H9 (cell line): ENCODE data around the gene CRHR1. TPM values are rescaled to one million over a fixed set of nuclear protein-coding genes. Genes with fewer than 3 reads are reported as not detected.

Experiments used
- DNase-seq: peaks from one replicate; pipeline ENCODE4 v3.0.0-alpha.2; 2017
- H2AFZ ChIP-seq: one replicate; pipeline ENCODE4 v1.6.1; 2013; ENCODE audit warnings: mild to moderate bottlenecking, low read length, control low read depth, moderate library complexity
- H2AK5ac ChIP-seq: 2 replicates; pipeline ENCODE4 v1.6.1; 2013; ENCODE audit warnings: low read length, control low read depth, mixed read lengths; ENCODE audit not compliant: insufficient read length
- H2BK120ac ChIP-seq: one replicate; pipeline ENCODE4 v1.6.1; 2013; ENCODE audit warnings: low read depth, mild to moderate bottlenecking, low read length, control low read depth, inconsistent platforms; ENCODE audit not compliant: poor library complexity, severe bottlenecking
- H2BK12ac ChIP-seq: 2 replicates; pipeline ENCODE4 v1.6.1; 2013; ENCODE audit warnings: low read length, control low read depth, mixed read lengths, low read depth; ENCODE audit not compliant: insufficient read length
- H2BK15ac ChIP-seq: 2 replicates; pipeline ENCODE4 v1.6.1; 2013; ENCODE audit warnings: low read depth, low read length, control low read depth
- H2BK20ac ChIP-seq: one replicate; pipeline ENCODE4 v1.6.1; 2013; ENCODE audit warnings: low read depth, mild to moderate bottlenecking, low read length, control low read depth, inconsistent platforms; ENCODE audit not compliant: poor library complexity, severe bottlenecking
- H2BK5ac ChIP-seq: 2 replicates; pipeline ENCODE4 v1.6.1; 2013; ENCODE audit warnings: low read length, control low read depth, mixed read lengths; ENCODE audit not compliant: insufficient read length
- H3K14ac ChIP-seq: 2 replicates; pipeline ENCODE4 v1.6.1; 2013; ENCODE audit warnings: low read length, control low read depth; ENCODE audit not compliant: insufficient read depth
- H3K18ac ChIP-seq: 2 replicates; pipeline ENCODE4 v1.6.1; 2013; ENCODE audit warnings: low read depth, mild to moderate bottlenecking, mixed read lengths, low read length, control low read depth; ENCODE audit not compliant: insufficient read length
- H3K23ac ChIP-seq: 2 replicates; pipeline ENCODE4 v1.6.1; 2013; ENCODE audit warnings: low read length, control low read depth, mixed read lengths, low read depth; ENCODE audit not compliant: insufficient read length
- H3K23me2 ChIP-seq: 2 replicates; pipeline ENCODE4 v1.6.1; 2013; ENCODE audit warnings: low read depth, mild to moderate bottlenecking, mixed read lengths, low read length, control low read depth; ENCODE audit not compliant: insufficient read length, poor library complexity, severe bottlenecking
- H3K27ac ChIP-seq: 2 replicates; pipeline ENCODE4 v1.5.1; 2013; ENCODE audit warnings: low read length, control low read depth, mixed read lengths, low read depth; ENCODE audit not compliant: insufficient read length
- H3K27me3 ChIP-seq: 2 replicates; pipeline ENCODE4 v1.6.1; 2013; ENCODE audit warnings: low read length, control low read depth, inconsistent platforms; ENCODE audit not compliant: insufficient read depth
- H3K4ac ChIP-seq: 2 replicates; pipeline ENCODE4 v1.6.1; 2013; ENCODE audit warnings: low read depth, mild to moderate bottlenecking, control low read depth, inconsistent platforms, low read length, moderate library complexity
- H3K4me1 ChIP-seq: 2 replicates; pipeline ENCODE4 v1.6.1; 2013; ENCODE audit warnings: low read length, control low read depth, inconsistent platforms; ENCODE audit not compliant: insufficient read depth
- H3K4me2 ChIP-seq: 2 replicates; pipeline ENCODE4 v1.6.1; 2013; ENCODE audit warnings: low read length, control low read depth, mixed read lengths; ENCODE audit not compliant: insufficient read length, insufficient read depth
- H3K56ac ChIP-seq: 2 replicates; pipeline ENCODE4 v1.6.1; 2013; ENCODE audit warnings: low read depth, mild to moderate bottlenecking, mixed read lengths, low read length, control low read depth; ENCODE audit not compliant: insufficient read length
- H3K79me1 ChIP-seq: 2 replicates; pipeline ENCODE4 v1.6.1; 2013; ENCODE audit warnings: low read depth, mild to moderate bottlenecking, moderate library complexity, low read length, control low read depth, inconsistent platforms; ENCODE audit not compliant: insufficient read depth, poor library complexity, severe bottlenecking
- H3K79me2 ChIP-seq: 2 replicates; pipeline ENCODE4 v1.6.1; 2013; ENCODE audit warnings: low read length, control low read depth, inconsistent platforms; ENCODE audit not compliant: insufficient read depth
- H3K9ac ChIP-seq: 2 replicates; pipeline ENCODE4 v1.6.1; 2013; ENCODE audit warnings: low read length, control low read depth, mixed read lengths; ENCODE audit not compliant: insufficient read length; ENCODE audit errors: extremely low read depth
- H3K9me3 ChIP-seq: one replicate; pipeline ENCODE4 v1.6.1; 2013; ENCODE audit warnings: low read depth, low read length, inconsistent platforms; ENCODE audit not compliant: control insufficient read depth
- H3T11ph ChIP-seq: one replicate; pipeline ENCODE4 v1.6.1; 2013; ENCODE audit warnings: mild to moderate bottlenecking, low read length, control low read depth, inconsistent platforms
- H4K20me1 ChIP-seq: one replicate; pipeline ENCODE4 v1.6.1; 2013; ENCODE audit not compliant: control insufficient read depth, insufficient read length, insufficient read depth
- H4K5ac ChIP-seq: 2 replicates; pipeline ENCODE4 v1.6.1; 2013; ENCODE audit warnings: low read depth, mild to moderate bottlenecking, mixed read lengths, low read length, control low read depth; ENCODE audit not compliant: insufficient read length
- H4K8ac ChIP-seq: replicated peaks from 2 replicates; pipeline ENCODE4 v1.6.1; 2013; ENCODE audit warnings: low read length, control low read depth, mixed read lengths, low read depth; ENCODE audit not compliant: insufficient read length
- H4K91ac ChIP-seq: 2 replicates; pipeline ENCODE4 v1.6.1; 2013; ENCODE audit warnings: low read depth, mild to moderate bottlenecking, moderate library complexity, mixed read lengths, low read length, control low read depth; ENCODE audit not compliant: insufficient read length
- H3K27ac Mint-ChIP-seq, 3 experiments: 2 replicates in 2 of 3; 3 replicates in 1 of 3; pipeline ENCODE4 v1.8.0; 2020 to 2021; ENCODE audit warnings: mixed read lengths in 3 of 3, mild to moderate bottlenecking in 1 of 3, moderate library complexity in 1 of 3
- H3K27me3 Mint-ChIP-seq: 2 replicates; pipeline ENCODE4 v1.8.0; 2021; ENCODE audit warnings: low read depth, mild to moderate bottlenecking, moderate library complexity, mixed read lengths
- H3K36me3 Mint-ChIP-seq, 3 experiments: 2 replicates in 2 of 3; 3 replicates in 1 of 3; pipeline ENCODE4 v1.8.0; 2020 to 2021; ENCODE audit warnings: low read depth in 3 of 3, mixed read lengths in 3 of 3; ENCODE audit not compliant: insufficient read depth in 1 of 3
- H3K4me1 Mint-ChIP-seq, 2 experiments: 2 replicates each; pipeline ENCODE4 v1.8.0; 2020; ENCODE audit warnings: mixed read lengths in 2 of 2
- H3K4me3 Mint-ChIP-seq, 2 experiments: 2 replicates in 1 of 2; 3 replicates in 1 of 2; pipeline ENCODE4 v1.8.0; 2020 to 2021; ENCODE audit warnings: mild to moderate bottlenecking in 2 of 2, mixed read lengths in 2 of 2, moderate library complexity in 1 of 2
- H3K9me3 Mint-ChIP-seq, 2 experiments: 2 replicates in 1 of 2; 3 replicates in 1 of 2; pipeline ENCODE4 v1.8.0; 2020; ENCODE audit warnings: mild to moderate bottlenecking in 2 of 2, mixed read lengths in 2 of 2, moderate library complexity in 1 of 2
- CTCF ChIP-seq: fragments of 200-600 bp; sonication (generic); conservative IDR thresholded peaks from 3 replicates; pipeline ENCODE4 v1.8.0; 2021; ENCODE audit warnings: antibody characterized with exemption, mild to moderate bottlenecking
- WGBS: extraction: QIAGEN DNeasy Blood & Tissue Kit; methylation state at CpG from one replicate; pipeline ENCODE4 v1.1.7; 2013; ENCODE audit warnings: missing lambda C conversion rate, low lambda C conversion rate, mixed read lengths; ENCODE audit not compliant: insufficient read length; ENCODE audit errors: extremely low coverage; 5-methylcytosine and 5-hydroxymethylcytosine counted together
- total RNA-seq: library from RNA; stranded (reverse); gene quantifications from 2 replicates; pipeline ENCODE4 v1.2.1, GENCODE V29; 2021

Gene CRHR1
- total RNA-seq, 1 experiment from 2014 or later, result 0.52 TPM

- H4K5ac ChIP-seq, result no peak overlapping the region
- no CpG with 5 or more reads among the region's 2 CpGs for WGBS
- peaks cover 3% of the 10 kb centered on the region for H3K27me3 ChIP-seq
- Mint-ChIP-seq H3K9me3 (0 out of 5 replicates have a peak, but pooled peaks cover 0 to 3% of the 10 kb centered on the region in 2 experiments), H3K27ac (no peak overlapping the region), H3K4me1 (peaks cover 0 to 10% of the 10 kb centered on the region in 2 experiments; a peak in 3 of 4 replicates), H3K36me3 (no peaks in the 10 kb centered on the region), H3K27me3 (peaks cover 31% of the 10 kb centered on the region), H3K4me3 (no peak overlapping the region)
- no peaks in the 10 kb centered on the region for H3K23me2 ChIP-seq
- H2BK15ac ChIP-seq, result no peak overlapping the region
- no peak overlapping the region for H3T11ph ChIP-seq
- H3K4ac ChIP-seq, result no peak overlapping the region
- H3K4me2 ChIP-seq, result no peak overlapping the region
- no peak overlapping the region for H3K14ac ChIP-seq
- no peak overlapping the region for H4K8ac ChIP-seq
- no peak overlapping the region for H2AK5ac ChIP-seq
- no peak overlapping the region for H3K23ac ChIP-seq
- no peak overlapping the region for H3K27ac ChIP-seq
- H3K9me3 ChIP-seq, result no peaks in the 10 kb centered on the region
- H4K91ac ChIP-seq, result no peak overlapping the region
- no peak overlapping the region for H3K56ac ChIP-seq
- H2BK12ac ChIP-seq, result no peak overlapping the region
- no peak for DNase-seq
- no peaks in the 10 kb centered on the region for H3K79me1 ChIP-seq
- H2BK120ac ChIP-seq, result no peak overlapping the region
- H3K4me1 ChIP-seq, result no peaks in the 10 kb centered on the region
- no peaks in the 10 kb centered on the region for H3K79me2 ChIP-seq
- H2BK20ac ChIP-seq, result no peak overlapping the region
- TF ChIP-seq CTCF, result no peak
- H3K9ac ChIP-seq, result no peak overlapping the region
- peaks cover 3% of the 10 kb centered on the region for H4K20me1 ChIP-seq
- H2BK5ac ChIP-seq, result no peak overlapping the region
- H2AFZ ChIP-seq, result no peak overlapping the region
- H3K18ac ChIP-seq, result no peak overlapping the region
These were observed 71.7 kb downstream of the CRHR1 start for GRCh38 chr17:45855691-45856336.
